Endometrial microvascular endothelial cells (primary cell): ENCODE measurements around the gene KIRREL1. TPM values are rescaled to one million over a fixed set of nuclear protein-coding genes. Genes with fewer than 3 reads are reported as not detected.

Experiments
- in situ Hi-C: cut with HindIII; loops from 2 replicates; pipeline ENCODE4 v1.10.0; 2017; ENCODE audit warnings: low sequenced_read_pairs, low pct_unique_long_range_greater_than_20kb; ENCODE audit errors: inconsistent ontology term
- total RNA-seq: library from RNA; depleted of rRNA; stranded (reverse); fragments of >200 nt; gene quantifications from one replicate; pipeline ENCODE4 v1.2.3, GENCODE V29; 2015; ENCODE audit errors: inconsistent ontology term

The KIRREL1 gene
- total RNA-seq, 1 donor from 2014 or later, result 41.8 TPM

GRCh38 chr1:158002022-158002630, 8.7 kb downstream of the KIRREL1 start:
- in situ Hi-C loops, result loop anchor here (10.0 kb wide), 1 partner anchor 73 kb away; no protein-coding TSS in a partner anchor

- in situ Hi-C loops, result loop anchor here (10.0 kb wide), 1 partner anchor 72 kb away; no protein-coding TSS in a partner anchor
These were observed 9.4 kb downstream of the KIRREL1 start for GRCh38 chr1:158002631-158003405.

GRCh38 chr1:158003406-158003800, 10.0 kb downstream of the KIRREL1 start:
- in situ Hi-C loops, result loop anchor here (10.0 kb wide), 1 partner anchor 71 kb away; no protein-coding TSS in a partner anchor

GRCh38 chr1:158005224-158005623, 11.8 kb downstream of the KIRREL1 start:
- in situ Hi-C loops, result loop anchor here (10.0 kb wide), 1 partner anchor 70 kb away; no protein-coding TSS in a partner anchor

GRCh38 chr1:158007180-158007579, 13.7 kb downstream of the KIRREL1 start:
- in situ Hi-C loops, result loop anchor here (10.0 kb wide), 1 partner anchor 68 kb away; no protein-coding TSS in a partner anchor

GRCh38 chr1:158007667-158008386, 14.4 kb downstream of the KIRREL1 start:
- in situ Hi-C loops, result loop anchor here (10.0 kb wide), 1 partner anchor 67 kb away; no protein-coding TSS in a partner anchor

- in situ Hi-C loops, result loop anchor here (10.0 kb wide), 1 partner anchor 66 kb away; no protein-coding TSS in a partner anchor
These were observed 15.2 kb downstream of the KIRREL1 start for GRCh38 chr1:158008630-158009029.

- in situ Hi-C loops, result no loop called here
These were observed 18.3 kb downstream of the KIRREL1 start for GRCh38 chr1:158011714-158012113.

- in situ Hi-C loops, result no loop called here
These were observed 20.6 kb downstream of the KIRREL1 start for GRCh38 chr1:158013840-158014730.

- in situ Hi-C loops, result no loop called here
These were observed 21.4 kb downstream of the KIRREL1 start for GRCh38 chr1:158014731-158015320.

GRCh38 chr1:158016651-158017335, 23.3 kb downstream of the KIRREL1 start:
- in situ Hi-C loops, result no loop called here

- in situ Hi-C loops, result no loop called here
These were observed 24.6 kb downstream of the KIRREL1 start for GRCh38 chr1:158017800-158018595.

- in situ Hi-C loops, result no loop called here
These were observed 25.9 kb downstream of the KIRREL1 start for GRCh38 chr1:158019171-158019868.

- in situ Hi-C loops, result no loop called here
These were observed 26.9 kb downstream of the KIRREL1 start for GRCh38 chr1:158020259-158020885.

GRCh38 chr1:158020886-158021620, 27.6 kb downstream of the KIRREL1 start:
- in situ Hi-C loops, result no loop called here
